Gastrocnemius medialis (tissue), 4 donors: ENCODE results near the gene ZNF26. TPM values are rescaled to one million over a fixed set of nuclear protein-coding genes. Genes with fewer than 3 reads are reported as not detected.

Experiments used
- ATAC-seq, 2 donors: fragments of 150-250 bp; one replicate each; pipeline ENCODE4 v1.9.1; 2016
- DNase-seq, 2 donors: peaks; one replicate each; pipeline ENCODE4 v3.0.0-alpha.2; 2019
- H3K27ac ChIP-seq, 4 donors: fragments of 200-600 bp; sonication (generic); 1 replicate in 1 of 4; 2 replicates in 3 of 4; pipeline ENCODE4 v1.5.1; 2016 to 2018; ENCODE audit warnings: mild to moderate bottlenecking in 2 of 4, moderate library complexity in 1 of 4
- H3K27me3 ChIP-seq, 3 donors: fragments of 200-600 bp; sonication (generic) in 2 of 3; 1 replicate in 1 of 3; 2 replicates in 2 of 3; pipeline versions ENCODE4 v1.5.1 to v1.6.0; 2016 to 2019; ENCODE audit warnings: mild to moderate bottlenecking in 1 of 3, moderate library complexity in 1 of 3
- H3K36me3 ChIP-seq, 2 donors: fragments of 200-600 bp; sonication (generic) in 1 of 2; one replicate each; pipeline ENCODE4 v1.5.1; 2017 to 2018
- H3K4me1 ChIP-seq, 2 donors: fragments of 200-600 bp; sonication (generic) in 1 of 2; one replicate each; pipeline ENCODE4 v1.5.1; 2016 to 2017; ENCODE audit warnings: mild to moderate bottlenecking in 2 of 2
- H3K4me3 ChIP-seq, 4 donors: fragments of 200-600 bp; sonication (generic) in 3 of 4; 1 replicate in 1 of 4; 2 replicates in 3 of 4; pipeline ENCODE4 v1.5.1; 2016 to 2019; ENCODE audit warnings: mild to moderate bottlenecking in 2 of 4
- H3K9me3 ChIP-seq, 3 donors: fragments of 200-600 bp; sonication (generic) in 2 of 3; 1 replicate in 1 of 3; 2 replicates in 2 of 3; pipeline ENCODE4 v1.5.1; 2016 to 2019
- POLR2A ChIP-seq, 2 donors: fragments of 450-650 bp; IDR thresholded peaks; one replicate each; pipeline ENCODE4 v1.6.1; 2017; ENCODE audit warnings: antibody characterized with exemption in 2 of 2, mild to moderate bottlenecking in 2 of 2, moderate library complexity in 2 of 2
- in situ Hi-C, 4 donors: fragments of 200-750 bp; cut with MboI; loops; one replicate each; pipeline versions ENCODE4 v1.15.0 to v1.8.0; 2017; ENCODE audit warnings: low sequenced_read_pairs in 4 of 4
- intact Hi-C: fragments of 100-400 bp; cut with DNase I; formaldehyde crosslinking; loops from one replicate; pipeline ENCODE4 v1.15.1; 2023; ENCODE audit warnings: low total_unique reads
- total RNA-seq, 4 donors: library from RNA; depleted of rRNA; stranded (reverse); fragments of >200 nt; gene quantifications; one replicate each; pipeline versions ENCODE4 v1.1.0 to v1.2.3, GENCODE V29; 2016
- TF ChIP-seq, protein P1 (sequence below), 5 experiments: fragments of 450-650 bp in 3 of 5; fragments of 200-600 bp in 2 of 5; sonication (generic) in 2 of 5; IDR thresholded peaks in 4 of 5; conservative IDR thresholded peaks in 1 of 5; 1 replicate in 4 of 5; 2 replicates in 1 of 5; pipeline ENCODE4 v1.5.1; 2016 to 2019; ENCODE audit warnings: antibody characterized with exemption in 5 of 5, mild to moderate bottlenecking in 3 of 5, moderate library complexity in 3 of 5

ZNF26 gene
- total RNA-seq, 4 donors from 2014 or later, result 1.2 to 12.3 (median 2.6) TPM

DNA sequence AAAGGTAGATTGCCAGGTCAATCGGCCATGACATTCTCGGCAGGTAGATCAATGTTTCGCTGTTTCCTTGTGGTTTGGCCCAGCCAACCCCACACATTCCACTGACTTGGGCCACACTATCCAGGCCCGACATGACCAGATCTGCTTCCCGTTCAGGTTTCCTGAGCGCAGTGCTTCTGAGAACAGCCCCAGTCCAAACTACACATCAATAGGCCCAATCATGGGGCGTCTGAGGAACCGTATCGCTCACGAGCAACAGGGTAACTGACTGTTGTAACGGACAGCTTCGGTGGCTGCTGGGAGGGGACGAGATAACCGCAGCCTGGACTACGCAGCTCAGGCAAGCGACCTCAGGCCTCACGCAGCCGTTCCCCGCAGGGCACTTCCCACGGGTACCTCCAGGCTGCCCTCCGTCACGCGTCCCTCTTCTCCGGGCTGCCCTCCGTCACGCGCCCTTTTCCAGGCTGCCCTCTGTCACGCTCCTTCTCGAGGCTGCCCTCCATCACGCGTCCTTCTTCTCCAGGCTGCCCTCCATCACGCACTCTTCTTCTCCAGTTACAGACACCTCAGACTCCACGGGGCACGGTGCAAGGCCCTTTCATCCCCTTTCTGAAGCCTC is 44.7 kb upstream of the ZNF26 start:
- intact Hi-C loops, result no loop called here
- TF ChIP-seq, protein P1, sequence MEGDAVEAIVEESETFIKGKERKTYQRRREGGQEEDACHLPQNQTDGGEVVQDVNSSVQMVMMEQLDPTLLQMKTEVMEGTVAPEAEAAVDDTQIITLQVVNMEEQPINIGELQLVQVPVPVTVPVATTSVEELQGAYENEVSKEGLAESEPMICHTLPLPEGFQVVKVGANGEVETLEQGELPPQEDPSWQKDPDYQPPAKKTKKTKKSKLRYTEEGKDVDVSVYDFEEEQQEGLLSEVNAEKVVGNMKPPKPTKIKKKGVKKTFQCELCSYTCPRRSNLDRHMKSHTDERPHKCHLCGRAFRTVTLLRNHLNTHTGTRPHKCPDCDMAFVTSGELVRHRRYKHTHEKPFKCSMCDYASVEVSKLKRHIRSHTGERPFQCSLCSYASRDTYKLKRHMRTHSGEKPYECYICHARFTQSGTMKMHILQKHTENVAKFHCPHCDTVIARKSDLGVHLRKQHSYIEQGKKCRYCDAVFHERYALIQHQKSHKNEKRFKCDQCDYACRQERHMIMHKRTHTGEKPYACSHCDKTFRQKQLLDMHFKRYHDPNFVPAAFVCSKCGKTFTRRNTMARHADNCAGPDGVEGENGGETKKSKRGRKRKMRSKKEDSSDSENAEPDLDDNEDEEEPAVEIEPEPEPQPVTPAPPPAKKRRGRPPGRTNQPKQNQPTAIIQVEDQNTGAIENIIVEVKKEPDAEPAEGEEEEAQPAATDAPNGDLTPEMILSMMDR (IDR thresholded peaks at IDR 0.05 in 4 of 5, conservative IDR thresholded peaks at IDR 0.05 in 1 of 5), result no peak
- no peak for TF ChIP-seq POLR2A (IDR thresholded peaks at IDR 0.05)
- Histone ChIP-seq H3K27me3 (no peaks in the 10 kb centered on the region), H3K4me1 (no peaks in the 10 kb centered on the region), H3K4me3 (no peak overlapping the region), H3K9me3 (peaks cover 12 to 33% (median 30%) of the 10 kb centered on the region in 3 donors), H3K27ac (no peak overlapping the region), H3K36me3 (peaks cover 11 to 68% of the 10 kb centered on the region in 2 donors)
- DNase-seq (no peak), ATAC-seq (no peak)
- in situ Hi-C loops, result no loop called here

DNA sequence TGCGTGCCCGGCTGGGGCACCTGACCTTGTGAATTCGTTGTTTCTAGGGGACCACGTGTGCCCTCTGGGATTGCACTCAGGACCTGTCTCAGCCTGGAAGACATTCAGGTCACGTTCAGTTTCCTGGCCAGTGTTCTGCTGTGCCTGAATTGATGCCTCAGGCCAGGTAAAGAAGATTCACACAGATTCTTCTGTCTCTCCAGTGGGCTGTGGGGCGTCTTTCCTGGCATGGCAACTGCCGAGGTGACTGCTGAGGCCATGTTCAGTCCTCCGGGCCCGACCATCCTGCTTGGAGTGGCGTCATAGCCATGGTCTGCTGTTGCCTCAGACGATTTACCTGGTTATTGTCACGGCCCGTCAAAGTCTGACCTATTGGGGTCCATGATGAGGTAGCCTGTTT is 43.6 kb upstream of the ZNF26 start:
- Histone ChIP-seq H3K36me3 (peaks cover 11 to 80% of the 10 kb centered on the region in 2 donors), H3K4me1 (no peaks in the 10 kb centered on the region), H3K4me3 (no peak overlapping the region), H3K27ac (no peak overlapping the region), H3K9me3 (peaks cover 12 to 34% (median 33%) of the 10 kb centered on the region in 3 donors), H3K27me3 (no peaks in the 10 kb centered on the region)
- ATAC-seq, result no peak
- intact Hi-C loops, result no loop called here
- no peak for TF ChIP-seq POLR2A (IDR thresholded peaks at IDR 0.05)
- TF ChIP-seq, protein P1 (IDR thresholded peaks at IDR 0.05 in 4 of 5, conservative IDR thresholded peaks at IDR 0.05 in 1 of 5), result no peak
- in situ Hi-C loops, result no loop called here
- DNase-seq, result no peak

DNA sequence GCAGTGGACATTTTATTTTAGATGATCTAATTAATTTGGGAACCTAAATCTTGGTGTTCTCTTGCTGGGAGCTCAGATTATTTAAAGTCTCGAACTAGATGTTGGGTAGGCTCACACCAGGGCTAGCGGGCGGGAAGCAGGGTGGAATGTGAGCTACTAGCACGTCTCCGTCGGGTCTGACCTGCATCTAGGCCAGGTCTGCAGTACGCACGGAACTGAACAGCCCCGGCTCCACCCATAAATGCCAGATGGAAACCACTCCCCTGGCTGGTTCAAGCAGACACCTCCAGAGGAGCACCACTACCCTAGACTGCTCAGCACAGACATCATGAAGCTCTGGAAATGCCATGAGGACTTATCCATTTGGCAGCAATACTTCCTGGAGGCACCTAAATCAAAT is 40.4 kb upstream of the ZNF26 start:
- peaks cover 12 to 42% (median 28%) of the 10 kb centered on the region in 3 donors for H3K9me3 ChIP-seq
- H3K36me3 ChIP-seq, result peaks cover 11 to 80% of the 10 kb centered on the region in 2 donors
- H3K4me3 ChIP-seq, result no peak overlapping the region
- H3K27me3 ChIP-seq, result no peaks in the 10 kb centered on the region
- no peaks in the 10 kb centered on the region for H3K4me1 ChIP-seq
- no peak overlapping the region for H3K27ac ChIP-seq
- DNase-seq (no peak), ATAC-seq (no peak)
- intact Hi-C loops, result no loop called here
- TF ChIP-seq, protein P1 (IDR thresholded peaks at IDR 0.05 in 4 of 5, conservative IDR thresholded peaks at IDR 0.05 in 1 of 5), result no peak
- no peak for TF ChIP-seq POLR2A (IDR thresholded peaks at IDR 0.05)
- in situ Hi-C loops, result no loop called here

DNA sequence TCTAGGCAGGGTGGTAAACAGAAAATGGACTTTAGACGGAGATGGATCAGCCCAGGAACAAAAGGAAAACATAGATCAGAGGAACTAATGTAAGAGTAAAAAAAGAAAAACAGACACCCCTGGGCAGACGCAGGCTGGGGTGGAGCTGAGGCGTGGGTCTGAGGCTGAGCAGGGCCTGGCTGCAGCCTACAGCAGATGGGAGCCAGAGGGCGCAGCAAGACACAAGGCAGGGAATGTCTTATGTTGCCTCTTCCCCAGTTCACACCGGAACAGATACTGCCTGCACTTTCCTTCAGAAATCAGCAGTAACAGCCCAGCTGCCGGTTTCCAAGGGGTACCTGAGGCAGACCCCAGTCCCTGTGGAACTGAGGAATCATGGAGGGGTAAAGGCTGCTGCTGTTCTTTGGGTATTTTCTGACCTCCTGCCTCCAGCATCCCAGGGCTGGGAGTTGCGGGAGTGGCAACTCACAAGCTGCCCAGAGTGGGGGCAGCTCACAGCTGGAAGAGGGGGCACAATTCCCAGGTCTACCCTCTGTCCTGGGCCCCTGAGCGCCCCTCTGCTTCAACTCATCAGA is 39.8 kb upstream of the ZNF26 start:
- H3K27me3 ChIP-seq, result no peaks in the 10 kb centered on the region
- in situ Hi-C loops, result no loop called here
- H3K27ac ChIP-seq, result no peak overlapping the region
- intact Hi-C loops, result no loop called here
- no peak for TF ChIP-seq POLR2A (IDR thresholded peaks at IDR 0.05)
- TF ChIP-seq, protein P1 (IDR thresholded peaks at IDR 0.05 in 4 of 5, conservative IDR thresholded peaks at IDR 0.05 in 1 of 5), result no peak
- DNase-seq (no peak), ATAC-seq (no peak)
- H3K9me3 ChIP-seq, result peaks cover 12 to 39% (median 31%) of the 10 kb centered on the region in 3 donors
- H3K4me1 ChIP-seq, result no peaks in the 10 kb centered on the region
- no peak overlapping the region for H3K4me3 ChIP-seq
- peaks cover 11 to 74% of the 10 kb centered on the region in 2 donors for H3K36me3 ChIP-seq
